Measurements from ENCODE around the gene LDLRAD4. TPM values are rescaled to one million over a fixed set of nuclear protein-coding genes. Genes with fewer than 3 reads are reported as not detected.
A peak's percentile ranks its signal among the peaks of the same experiment; 100 is the strongest.

The LDLRAD4 gene
- total and polyA plus RNA-seq, 11 donors: 10.4 to 44.0 (median 29.6) TPM

DNA sequence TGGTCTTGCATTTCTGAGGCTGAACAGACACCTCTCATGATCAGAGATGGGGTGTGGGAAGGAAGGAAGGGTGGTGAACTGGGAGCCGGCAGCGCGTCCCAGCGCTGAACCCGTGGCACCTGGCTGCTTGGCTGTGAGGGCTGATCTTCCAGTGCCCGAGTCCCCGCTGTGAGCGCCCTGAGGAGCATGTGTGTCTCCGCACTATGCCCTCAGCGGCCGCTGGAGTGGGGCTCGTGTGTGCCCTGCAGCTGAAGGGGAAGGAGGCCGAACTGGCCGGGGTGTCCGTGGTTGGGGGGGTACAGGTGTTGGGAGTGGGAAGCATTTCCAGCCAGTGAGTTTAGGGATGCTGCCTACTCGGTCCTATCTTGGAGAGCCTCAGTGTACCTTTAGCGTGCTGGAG is 82.2 kb downstream of the LDLRAD4 start:
- peaks cover under 1 to 44% (median 34%) of the 10 kb centered on the region in 12 donors for H3K4me1 ChIP-seq
- intact Hi-C loops (cut with DNase I): loop anchor here in 2 of 10 donors (5.0 to 10.0 kb wide), 2 partner anchors 77 to 224 kb away; no protein-coding TSS in a partner anchor
- ATAC-seq: peak in 2 of 4 donors; percentile 4

DNA sequence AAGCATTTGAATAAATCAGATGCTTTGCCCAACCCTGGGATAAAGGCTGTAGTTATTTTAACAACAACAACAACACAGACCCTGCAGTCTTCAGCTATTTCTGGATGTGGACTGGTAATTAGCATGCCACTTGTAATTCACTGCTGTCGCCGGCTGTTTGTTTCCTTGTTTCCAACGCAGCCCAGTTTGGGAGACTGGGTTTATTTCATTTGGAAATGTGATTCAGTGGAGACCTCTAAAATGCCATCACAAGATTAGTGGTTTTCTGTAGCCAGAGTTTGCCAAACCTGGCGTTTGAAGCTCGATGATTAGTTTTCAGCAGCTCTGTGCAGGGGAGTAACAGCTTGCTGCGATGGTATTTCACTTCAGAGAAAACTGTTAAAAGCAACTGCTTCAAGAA is 83.5 kb downstream of the LDLRAD4 start:
- Histone ChIP-seq H3K27me3 (no peaks in the 10 kb centered on the region), H3K36me3 (no peaks in the 10 kb centered on the region), H3K27ac (peak overlapping the region in 2 of 12 donors; percentile 38 to 46), H3K4me3 (no peak overlapping the region), H3K4me1 (peaks cover 3 to 56% (median 37%) of the 10 kb centered on the region in 12 donors), H3K9me3 (peaks cover 0 to 8% (median 0%) of the 10 kb centered on the region in 12 donors)
- DNase-seq: no peak
- no peak for ATAC-seq
- WGBS, 4 donors: 27 to 47% (median 34%) methylated on average over 6 of the region's 6 CpGs
- intact Hi-C loops (cut with DNase I): loop anchor here in 2 of 10 donors (5.0 to 10.0 kb wide), 2 partner anchors 75 to 223 kb away; no protein-coding TSS in a partner anchor
- TF ChIP-seq POLR2A (IDR thresholded peaks at IDR 0.05): no peak
- TF ChIP-seq, protein P1, sequence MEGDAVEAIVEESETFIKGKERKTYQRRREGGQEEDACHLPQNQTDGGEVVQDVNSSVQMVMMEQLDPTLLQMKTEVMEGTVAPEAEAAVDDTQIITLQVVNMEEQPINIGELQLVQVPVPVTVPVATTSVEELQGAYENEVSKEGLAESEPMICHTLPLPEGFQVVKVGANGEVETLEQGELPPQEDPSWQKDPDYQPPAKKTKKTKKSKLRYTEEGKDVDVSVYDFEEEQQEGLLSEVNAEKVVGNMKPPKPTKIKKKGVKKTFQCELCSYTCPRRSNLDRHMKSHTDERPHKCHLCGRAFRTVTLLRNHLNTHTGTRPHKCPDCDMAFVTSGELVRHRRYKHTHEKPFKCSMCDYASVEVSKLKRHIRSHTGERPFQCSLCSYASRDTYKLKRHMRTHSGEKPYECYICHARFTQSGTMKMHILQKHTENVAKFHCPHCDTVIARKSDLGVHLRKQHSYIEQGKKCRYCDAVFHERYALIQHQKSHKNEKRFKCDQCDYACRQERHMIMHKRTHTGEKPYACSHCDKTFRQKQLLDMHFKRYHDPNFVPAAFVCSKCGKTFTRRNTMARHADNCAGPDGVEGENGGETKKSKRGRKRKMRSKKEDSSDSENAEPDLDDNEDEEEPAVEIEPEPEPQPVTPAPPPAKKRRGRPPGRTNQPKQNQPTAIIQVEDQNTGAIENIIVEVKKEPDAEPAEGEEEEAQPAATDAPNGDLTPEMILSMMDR (IDR thresholded peaks at IDR 0.05): no peak

More for the DNA sequence above, 82.2 kb downstream of the LDLRAD4 start:
- TF ChIP-seq, protein P1 (IDR thresholded peaks at IDR 0.05): no peak
- TF ChIP-seq POLR2A (IDR thresholded peaks at IDR 0.05): no peak
- Histone ChIP-seq H3K27me3 (no peaks in the 10 kb centered on the region), H3K36me3 (no peaks in the 10 kb centered on the region), H3K4me3 (no peak overlapping the region), H3K27ac (peak overlapping the region in 1 of 12 donors; percentile 52), H3K9me3 (peaks cover 0 to 7% (median 0%) of the 10 kb centered on the region in 12 donors)
- no peak for DNase-seq
- 89 to 93% (median 89%) methylated on average over 17 of the region's 17 CpGs for WGBS, 4 donors

DNA sequence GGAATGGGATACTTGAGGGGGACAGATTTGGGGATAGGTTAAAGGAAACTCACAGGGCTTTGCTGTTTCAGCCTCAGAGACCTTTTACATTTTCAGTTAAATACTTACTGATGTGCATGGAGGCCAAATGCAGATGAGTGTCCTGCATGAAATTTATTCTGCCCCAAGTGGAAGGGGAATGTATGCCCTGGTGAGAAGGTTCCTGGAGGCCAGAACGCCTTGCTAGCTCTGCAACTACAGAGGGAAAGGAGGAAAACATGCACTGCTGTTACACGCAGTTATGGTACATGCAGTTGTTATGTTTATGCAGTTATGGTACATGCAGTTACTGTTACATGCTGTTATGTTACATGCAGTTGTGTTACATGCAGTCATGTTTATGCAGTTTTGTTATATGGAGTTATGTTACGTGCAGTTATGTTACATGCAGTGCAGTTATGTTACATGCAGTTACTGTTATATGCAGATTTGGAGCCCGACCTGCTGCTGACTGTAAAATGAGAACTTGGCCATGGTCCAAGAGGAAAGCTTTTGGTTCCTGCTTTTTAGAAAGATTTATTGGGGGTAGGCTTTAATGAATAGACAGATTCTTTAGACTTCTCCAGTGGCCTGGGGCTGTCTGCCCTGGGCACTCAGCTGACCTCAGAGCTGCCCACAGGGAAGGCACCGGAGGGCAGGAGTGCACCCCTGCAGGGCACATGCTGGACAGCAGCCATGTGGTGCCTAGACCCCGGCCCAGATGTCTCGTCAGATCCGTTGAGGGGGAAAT is 84.1 kb downstream of the LDLRAD4 start:
- Histone ChIP-seq H3K4me1 (peaks cover 3 to 57% (median 37%) of the 10 kb centered on the region in 12 donors), H3K9me3 (peaks cover 0 to 8% (median 0%) of the 10 kb centered on the region in 12 donors), H3K27me3 (no peaks in the 10 kb centered on the region), H3K27ac (no peak overlapping the region), H3K4me3 (no peak overlapping the region), H3K36me3 (no peaks in the 10 kb centered on the region)
- 37 to 48% (median 47%) methylated on average over 8 of the region's 8 CpGs for WGBS, 4 donors
- intact Hi-C loops (cut with DNase I): loop anchor here in 2 of 10 donors (5.0 to 10.0 kb wide), 2 partner anchors 75 to 222 kb away; no protein-coding TSS in a partner anchor
- no peak for ATAC-seq
- no peak for DNase-seq
- TF ChIP-seq, protein P1 (IDR thresholded peaks at IDR 0.05): no peak
- no peak for TF ChIP-seq POLR2A (IDR thresholded peaks at IDR 0.05)

- WGBS, 4 donors: 91 to 94% (median 93%) methylated on average over 6 of the region's 6 CpGs
- no peak overlapping the region for H3K4me3 ChIP-seq
- H3K27ac ChIP-seq: no peak overlapping the region
- no peak for DNase-seq
- TF ChIP-seq, protein P1 (IDR thresholded peaks at IDR 0.05): no peak
- no peak for TF ChIP-seq POLR2A (IDR thresholded peaks at IDR 0.05)
- H3K9me3 ChIP-seq: peaks cover 0 to 8% (median 0%) of the 10 kb centered on the region in 12 donors
- H3K4me1 ChIP-seq: peaks cover 3 to 57% (median 37%) of the 10 kb centered on the region in 12 donors
- no peak for ATAC-seq
- H3K27me3 ChIP-seq: no peaks in the 10 kb centered on the region
- no peaks in the 10 kb centered on the region for H3K36me3 ChIP-seq
- intact Hi-C loops (cut with DNase I): loop anchor here in 2 of 10 donors (5.0 to 10.0 kb wide), 2 partner anchors 73 to 221 kb away; no protein-coding TSS in a partner anchor
These were observed 85.3 kb downstream of the LDLRAD4 start for GRCh38 chr18:13303756-13304364.
